A549 (cell line): Measurements from ENCODE around the gene TMEM87B. TPM values are rescaled to one million over a fixed set of nuclear protein-coding genes. Genes with fewer than 3 reads are reported as not detected.

Experiments used
- ATAC-seq, 2 experiments: fragments of 200-7000 bp in 1 of 2; fragments of >200 bp in 1 of 2; cut with Nextera tagmentation in 1 of 2; cut with Tn5 transposase in 1 of 2; 3 replicates each; pipeline versions ENCODE4 v1.8.0 to v1.9.1; 2018 to 2020; ENCODE audit warnings: mild to moderate bottlenecking in 1 of 2, moderate library complexity in 1 of 2
- CTCF ChIA-PET: fragments of 300-600 bp; sonication (Branson Sonifier 250); formaldehyde crosslinking; extraction: SDS; loops from one replicate; lab custom pipeline; 2021; ENCODE audit warnings: antibody characterized with exemption, inconsistent platforms; lab: Yijun Ruan, JAX
- POLR2A ChIA-PET: fragments of 350-600 bp; formaldehyde crosslinking; extraction: SDS; loops from one replicate; lab custom pipeline; 2021; ENCODE audit warnings: antibody characterized with exemption, inconsistent platforms; lab: Yijun Ruan, JAX
- DNase-seq, 2 experiments: peaks; one replicate each; pipeline versions ENCODE4 v3.0.0 to v3.0.0-alpha.2; 2011 to 2016; ENCODE audit warnings: low read depth in 1 of 2, low spot score in 1 of 2
- FAIRE-seq: peaks from 2 replicates; lab custom pipeline; 2011; peaks lifted over from hg19 to GRCh38; lab: Jason Lieb, UNC
- H3K27ac ChIP-seq, 2 experiments: fragments of >200 bp; sonication (Bioruptor Twin); formaldehyde crosslinking; 3 replicates each; pipeline ENCODE4 v1.5.1; 2016 to 2017
- H3K4me1 ChIP-seq: fragments of >200 bp; sonication (Bioruptor Twin); formaldehyde crosslinking; 3 replicates; pipeline ENCODE4 v1.6.1; 2016
- H3K4me2 ChIP-seq: fragments of >200 bp; sonication (Bioruptor Twin); formaldehyde crosslinking; 3 replicates; pipeline ENCODE4 v1.6.1; 2016
- H3K4me3 ChIP-seq: fragments of >200 bp; sonication (Bioruptor Twin); formaldehyde crosslinking; 3 replicates; pipeline ENCODE4 v1.5.1; 2016
- H3K9me3 ChIP-seq: fragments of >200 bp; sonication (Bioruptor Twin); formaldehyde crosslinking; 3 replicates; pipeline ENCODE4 v1.6.1; 2016
- BHLHE40 ChIP-seq: IDR thresholded peaks from 2 replicates; pipeline ENCODE4 v1.6.1; 2012; ENCODE audit warnings: low read depth, low read length, inconsistent platforms
- CBX2 ChIP-seq: fragments of 200-600 bp; sonication (generic); IDR thresholded peaks from 2 replicates; pipeline ENCODE4 v1.6.1; 2016; ENCODE audit warnings: low read depth, mild to moderate bottlenecking, borderline replicate concordance
- CEBPB ChIP-seq, 2 experiments: fragments of >200 bp in 1 of 2; sonication (Bioruptor Twin) in 1 of 2; formaldehyde crosslinking in 1 of 2; IDR thresholded peaks; 2 replicates each; pipeline ENCODE4 v1.6.1; 2012 to 2016
- CHD4 ChIP-seq: fragments of 200-600 bp; sonication (generic); IDR thresholded peaks from 2 replicates; pipeline ENCODE4 v1.6.1; 2016; ENCODE audit warnings: antibody characterized with exemption, mild to moderate bottlenecking, borderline replicate concordance
- EHF ChIP-seq: fragments of 250-450 bp; sonication (Bioruptor Pico); IDR thresholded peaks from 2 replicates; pipeline ENCODE4 v1.5.0; 2020; ENCODE audit warnings: mild to moderate bottlenecking
- EHMT2 ChIP-seq: fragments of 200-600 bp; sonication (generic); IDR thresholded peaks from 2 replicates; pipeline ENCODE4 v1.6.1; 2016; ENCODE audit warnings: antibody characterized with exemption, low read depth, mild to moderate bottlenecking, moderate library complexity
- FOSB ChIP-seq: fragments of 250-450 bp; sonication (Bioruptor Pico); IDR thresholded peaks from 2 replicates; pipeline ENCODE4 v1.5.0; 2020; ENCODE audit warnings: mild to moderate bottlenecking, moderate library complexity
- FOSL2 ChIP-seq, 2 experiments: fragments of 450-650 bp in 1 of 2; fragments of >200 bp in 1 of 2; sonication (Bioruptor Twin) in 1 of 2; formaldehyde crosslinking; IDR thresholded peaks; 2 replicates each; pipeline versions ENCODE4 v1.5.0 to v1.6.1; 2016 to 2020; ENCODE audit warnings: mild to moderate bottlenecking in 1 of 2, moderate library complexity in 1 of 2
- FOXS1 ChIP-seq: fragments of 250-450 bp; sonication (Bioruptor Pico); IDR thresholded peaks from 2 replicates; pipeline ENCODE4 v1.5.0; 2020; ENCODE audit warnings: mild to moderate bottlenecking, moderate library complexity
- HDAC2 ChIP-seq: fragments of 200-600 bp; sonication (generic); IDR thresholded peaks from 2 replicates; pipeline ENCODE4 v1.6.1; 2016
- HEYL ChIP-seq: fragments of 250-450 bp; sonication (Bioruptor Pico); IDR thresholded peaks from 2 replicates; pipeline ENCODE4 v1.8.0; 2021; ENCODE audit warnings: mild to moderate bottlenecking, moderate library complexity
- HOXB13 ChIP-seq: fragments of 250-450 bp; sonication (Bioruptor Pico); IDR thresholded peaks from 2 replicates; pipeline ENCODE4 v1.5.0; 2020; ENCODE audit warnings: low read depth, mild to moderate bottlenecking, moderate library complexity
- HOXB5 ChIP-seq: fragments of 250-450 bp; sonication (Bioruptor Pico); IDR thresholded peaks from 2 replicates; pipeline ENCODE4 v1.5.0; 2020; ENCODE audit warnings: mild to moderate bottlenecking, moderate library complexity
- JUNB ChIP-seq: fragments of >200 bp; sonication (Bioruptor Twin); formaldehyde crosslinking; IDR thresholded peaks from 2 replicates; pipeline ENCODE4 v1.6.1; 2016
- MAZ ChIP-seq: fragments of 150-350 bp; IDR thresholded peaks from 2 replicates; pipeline ENCODE4 v1.6.1; 2014; ENCODE audit warnings: antibody characterized with exemption, low read depth, low read length, borderline replicate concordance
- NPAS2 ChIP-seq: fragments of 250-450 bp; sonication (Bioruptor Pico); IDR thresholded peaks from 2 replicates; pipeline ENCODE4 v1.8.0; 2022; ENCODE audit warnings: mild to moderate bottlenecking, moderate library complexity, borderline replicate concordance
- PHF8 ChIP-seq: fragments of 200-600 bp; sonication (generic); IDR thresholded peaks from 2 replicates; pipeline ENCODE4 v1.6.1; 2016; ENCODE audit warnings: low read depth, mild to moderate bottlenecking, antibody characterized with exemption, moderate library complexity, borderline replicate concordance
- POLR2A ChIP-seq: IDR thresholded peaks from 2 replicates; pipeline ENCODE4 v1.6.1; 2012; ENCODE audit warnings: mild to moderate bottlenecking, low read length
- RAD21 ChIP-seq, 2 experiments: fragments of >200 bp in 1 of 2; sonication (Bioruptor Twin) in 1 of 2; formaldehyde crosslinking in 1 of 2; IDR thresholded peaks in 1 of 2; conservative IDR thresholded peaks in 1 of 2; 2 replicates in 1 of 2; 3 replicates in 1 of 2; pipeline ENCODE4 v1.6.1; 2012 to 2018; ENCODE audit warnings: inconsistent platforms in 1 of 2
- RARB ChIP-seq: fragments of 250-450 bp; sonication (Bioruptor Pico); IDR thresholded peaks from 2 replicates; pipeline ENCODE4 v1.8.0; 2021; ENCODE audit warnings: mild to moderate bottlenecking, moderate library complexity
- RCOR1 ChIP-seq: fragments of 150-350 bp; IDR thresholded peaks from 2 replicates; pipeline ENCODE4 v1.6.1; 2014; ENCODE audit warnings: antibody characterized with exemption, low read length, low read depth
- RFX5 ChIP-seq: fragments of 450-650 bp; IDR thresholded peaks from 2 replicates; pipeline ENCODE4 v1.7.1; 2014; ENCODE audit warnings: antibody characterized with exemption, mild to moderate bottlenecking, moderate library complexity
- TFCP2L1 ChIP-seq: fragments of 250-450 bp; sonication (Bioruptor Pico); IDR thresholded peaks from 2 replicates; pipeline ENCODE4 v1.5.0; 2021; ENCODE audit warnings: mild to moderate bottlenecking
- ZC3H11A ChIP-seq: fragments of 450-650 bp; IDR thresholded peaks from 2 replicates; pipeline ENCODE4 v1.6.1; 2014; ENCODE audit warnings: antibody characterized with exemption, mild to moderate bottlenecking
- ZFP36 ChIP-seq: fragments of 450-650 bp; IDR thresholded peaks from 2 replicates; pipeline ENCODE4 v1.6.1; 2014; ENCODE audit warnings: borderline replicate concordance; ENCODE audit not compliant: partially characterized antibody
- ZNF302 ChIP-seq: fragments of 250-450 bp; sonication (Bioruptor Pico); IDR thresholded peaks from 2 replicates; pipeline ENCODE4 v1.9.0; 2021; ENCODE audit warnings: inconsistent platforms, mild to moderate bottlenecking, moderate library complexity
- WGBS: methylation state at CpG from one replicate; pipeline ENCODE4 v1.1.6; 2017; ENCODE audit errors: missing lambda C conversion rate; 5-methylcytosine and 5-hydroxymethylcytosine counted together
- polyA plus RNA-seq, 4 experiments: library from polyadenylated mRNA; depleted of rRNA in 3 of 4; stranded (reverse); fragments of >200 nt; fragmentation: RNase III in 1 of 4; extraction: RNeasy Plus Mini Kit Qiagen cat#74134 plus additional on column Dnase treatment in 1 of 4; gene quantifications; 2 replicates in 3 of 4; 3 replicates in 1 of 4; pipeline ENCODE4 v1.2.3, GENCODE V29; 2011 to 2017
- TF ChIP-seq, protein P1 (sequence below): fragments of 450-650 bp; IDR thresholded peaks from 2 replicates; pipeline ENCODE4 v1.6.1; 2014; ENCODE audit warnings: antibody characterized with exemption

TMEM87B gene
- polyA plus RNA-seq, 2 of the 4 experiments (the other 2 are of a cell fraction), result 12.3 to 27.0 TPM

DNA sequence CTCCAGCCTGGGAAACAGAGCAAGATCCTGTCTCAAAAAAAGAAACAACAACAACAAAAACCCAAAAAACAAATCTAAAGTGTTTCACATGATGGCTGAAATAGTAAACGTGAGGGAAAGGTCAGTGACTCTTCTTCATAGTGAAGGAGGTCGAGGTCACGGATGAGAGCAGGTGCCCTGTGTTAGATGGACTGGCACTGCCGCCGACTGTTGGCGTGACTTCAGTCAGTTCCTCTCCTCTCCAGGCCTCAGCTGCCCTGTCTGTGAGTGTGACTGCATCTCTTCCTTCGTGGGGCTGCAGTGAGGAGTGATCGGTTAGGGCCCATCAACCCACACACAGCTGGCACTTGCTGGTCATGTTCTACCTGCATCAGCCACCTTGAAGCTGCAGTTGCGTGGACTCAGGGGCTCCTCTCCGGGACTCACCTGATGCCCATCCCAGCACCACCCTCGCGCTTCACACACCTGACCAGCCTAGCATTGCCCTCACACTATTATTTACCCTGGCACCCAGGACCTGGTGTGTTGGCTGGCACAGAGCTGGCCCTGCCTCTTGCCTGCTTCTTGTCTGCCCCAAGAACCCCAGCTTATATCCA lies 30.1 kb upstream of the TMEM87B start:
- CTCF ChIA-PET, result no interaction called here
- no peak overlapping the region for H3K27ac ChIP-seq

DNA sequence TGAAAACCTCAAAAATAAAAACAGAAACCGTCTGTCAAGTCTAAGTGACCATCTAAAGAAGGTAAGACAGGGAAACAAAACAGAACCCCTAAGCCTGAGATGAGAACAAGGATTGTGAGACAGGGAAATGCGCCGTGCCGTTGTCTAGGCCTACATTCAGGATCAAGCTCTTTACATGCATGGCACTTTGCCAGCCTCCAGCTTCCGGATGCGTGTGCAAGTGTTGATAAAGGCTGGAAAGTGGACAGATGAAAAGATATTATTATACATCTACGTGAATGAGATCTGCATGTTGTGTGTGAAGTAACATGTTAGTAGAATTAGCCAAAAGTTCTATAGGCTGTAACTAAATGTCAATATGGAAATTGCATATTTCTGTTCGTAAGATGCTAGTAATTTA lies 28.6 kb upstream of the TMEM87B start:
- Histone ChIP-seq H3K27ac (no peak overlapping the region), H3K4me1 (no peaks in the 10 kb centered on the region), H3K9me3 (no peaks in the 10 kb centered on the region), H3K4me3 (no peak overlapping the region), H3K4me2 (no peak overlapping the region)
- DNase-seq, result no peak
- CTCF ChIA-PET, result interaction anchor here (1.0 kb wide), 1 partner anchor 17 kb away, joined by 3 read pairs; no protein-coding TSS in a partner anchor
- ATAC-seq, result no peak
- FAIRE-seq, result no peak
- WGBS, result 87% methylated on average over 8 of the region's 8 CpGs
- POLR2A ChIA-PET, result no interaction called here
- TF ChIP-seq RFX5 (no peak), RARB (no peak), EHF (no peak), BHLHE40 (no peak), ZNF302 (CRISPR knock-in tag) (no peak), FOSB (no peak), HDAC2 (no peak), MAZ (no peak), RAD21 (conservative IDR thresholded peaks at IDR 0.05 in 1 of 2, IDR thresholded peaks at IDR 0.05 in 1 of 2) (no peak), ZFP36 (no peak), CBX2 (no peak), CEBPB (IDR thresholded peaks at IDR 0.05) (no peak), HOXB5 (no peak), PHF8 (no peak), FOXS1 (CRISPR knock-in tag) (no peak), NPAS2 (no peak)
- TF ChIP-seq, protein P1, sequence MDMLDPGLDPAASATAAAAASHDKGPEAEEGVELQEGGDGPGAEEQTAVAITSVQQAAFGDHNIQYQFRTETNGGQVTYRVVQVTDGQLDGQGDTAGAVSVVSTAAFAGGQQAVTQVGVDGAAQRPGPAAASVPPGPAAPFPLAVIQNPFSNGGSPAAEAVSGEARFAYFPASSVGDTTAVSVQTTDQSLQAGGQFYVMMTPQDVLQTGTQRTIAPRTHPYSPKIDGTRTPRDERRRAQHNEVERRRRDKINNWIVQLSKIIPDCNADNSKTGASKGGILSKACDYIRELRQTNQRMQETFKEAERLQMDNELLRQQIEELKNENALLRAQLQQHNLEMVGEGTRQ, result no peak

More for the DNA sequence above, 30.1 kb upstream of the TMEM87B start:
- Histone ChIP-seq H3K4me2 (no peak overlapping the region), H3K4me3 (no peak overlapping the region), H3K9me3 (no peaks in the 10 kb centered on the region), H3K4me1 (no peaks in the 10 kb centered on the region)
- WGBS, result 87% methylated on average over 12 of the region's 12 CpGs
- POLR2A ChIA-PET, result no interaction called here
- ATAC-seq, result no peak
- no peak for FAIRE-seq
- no peak for DNase-seq
- no peak for TF ChIP-seq POLR2A
- no peak for TF ChIP-seq FOSB
- no peak for TF ChIP-seq FOSL2 (IDR thresholded peaks at IDR 0.05)
- TF ChIP-seq FOSL2 (CRISPR knock-in tag; IDR thresholded peaks at IDR 0.05), result no peak
- no peak for TF ChIP-seq HOXB13 (CRISPR knock-in tag)
- TF ChIP-seq HDAC2, result no peak
- no peak for TF ChIP-seq CBX2
- no peak for TF ChIP-seq ZC3H11A
- no peak for TF ChIP-seq JUNB
- TF ChIP-seq HEYL (CRISPR knock-in tag), result no peak
- TF ChIP-seq RFX5, result no peak
- no peak for TF ChIP-seq RCOR1
- TF ChIP-seq CEBPB (IDR thresholded peaks at IDR 0.05), result no peak
- no peak for TF ChIP-seq CHD4

DNA sequence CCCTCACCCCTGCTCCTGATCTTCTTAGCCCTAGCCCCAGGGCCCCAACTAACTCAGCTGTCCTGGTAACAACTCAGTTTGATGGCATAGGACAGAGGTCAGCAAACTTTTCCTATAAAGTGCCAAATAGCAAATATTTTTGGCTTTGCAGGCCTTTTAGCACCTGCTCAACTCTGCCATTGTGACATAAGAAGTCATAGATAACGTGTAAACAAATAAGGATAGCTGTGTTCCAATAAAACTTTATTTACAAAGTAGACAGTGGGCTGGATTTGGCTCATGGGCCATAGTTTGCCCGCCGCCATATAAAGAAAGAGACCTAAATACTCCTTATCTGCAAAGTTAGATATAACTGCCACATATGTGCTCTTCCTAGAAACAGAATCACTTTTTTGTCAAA lies 27.3 kb upstream of the TMEM87B start:
- FAIRE-seq, result no peak
- DNase-seq, result no peak
- ChIA-PET POLR2A (no interaction called here), CTCF (interaction anchor here (0.5 to 0.6 kb wide), 2 partner anchors 133 to 137 kb away, joined by 3 read pairs; no protein-coding TSS in a partner anchor)
- WGBS, result 80% methylated on average over 3 of the region's 3 CpGs
- TF ChIP-seq TFCP2L1 (no peak), EHMT2 (no peak)
- ATAC-seq, result no peak
- no peak overlapping the region for H3K4me2 ChIP-seq
- H3K9me3 ChIP-seq, result no peaks in the 10 kb centered on the region
- no peak overlapping the region for H3K27ac ChIP-seq
- no peak overlapping the region for H3K4me3 ChIP-seq
- H3K4me1 ChIP-seq, result no peaks in the 10 kb centered on the region
